Measurements from ENCODE around the gene GLT1D1.

Gene GLT1D1

GRCh38 chr12:128908254-128908653 is 55.0 kb downstream of the GLT1D1 start:
- H3K4me3 ChIP-seq (replicated peaks; ENCODE audit: low read depth, low read length): no peak overlapping the region
- no peaks in the 10 kb centered on the region for H3K36me3 ChIP-seq (ENCODE audit: control insufficient read depth, insufficient read depth, low read length)
- TF ChIP-seq CTCF (IDR thresholded peaks at IDR 0.05; ENCODE audit: insufficient read depth, low read length, poor library complexity, severe bottlenecking): no peak
- no peak for DNase-seq (ENCODE audit: extremely low read depth, insufficient read length)
- H3K27me3 ChIP-seq (replicated peaks; ENCODE audit: control insufficient read depth, insufficient read depth, low read length): no peaks in the 10 kb centered on the region

- no peak for DNase-seq (ENCODE audit: extremely low read depth, insufficient read length)
- TF ChIP-seq CTCF (IDR thresholded peaks at IDR 0.05; ENCODE audit: insufficient read depth, low read length, poor library complexity, severe bottlenecking): no peak
- H3K27me3 ChIP-seq (replicated peaks; ENCODE audit: control insufficient read depth, insufficient read depth, low read length): no peaks in the 10 kb centered on the region
- H3K4me3 ChIP-seq (replicated peaks; ENCODE audit: low read depth, low read length): no peak overlapping the region
- no peaks in the 10 kb centered on the region for H3K36me3 ChIP-seq (ENCODE audit: control insufficient read depth, insufficient read depth, low read length)
Measured at GRCh38 chr12:128909653-128910052, 56.4 kb downstream of the GLT1D1 start.

- no peaks in the 10 kb centered on the region for H3K36me3 ChIP-seq (ENCODE audit: control insufficient read depth, insufficient read depth, low read length)
- no peak overlapping the region for H3K4me3 ChIP-seq (replicated peaks; ENCODE audit: low read depth, low read length)
- no peaks in the 10 kb centered on the region for H3K27me3 ChIP-seq (replicated peaks; ENCODE audit: control insufficient read depth, insufficient read depth, low read length)
- no peak for TF ChIP-seq CTCF (IDR thresholded peaks at IDR 0.05; ENCODE audit: insufficient read depth, low read length, poor library complexity, severe bottlenecking)
- no peak for DNase-seq (ENCODE audit: extremely low read depth, insufficient read length)
Measured at GRCh38 chr12:128910629-128911028, 57.4 kb downstream of the GLT1D1 start.

GRCh38 chr12:128911861-128912260 is 58.6 kb downstream of the GLT1D1 start:
- Histone ChIP-seq H3K4me3 (replicated peaks; ENCODE audit: low read depth, low read length) (no peak overlapping the region), H3K27me3 (replicated peaks; ENCODE audit: control insufficient read depth, insufficient read depth, low read length) (no peaks in the 10 kb centered on the region), H3K36me3 (ENCODE audit: control insufficient read depth, insufficient read depth, low read length) (no peaks in the 10 kb centered on the region)
- no peak for DNase-seq (ENCODE audit: extremely low read depth, insufficient read length)
- TF ChIP-seq CTCF (IDR thresholded peaks at IDR 0.05; ENCODE audit: insufficient read depth, low read length, poor library complexity, severe bottlenecking): no peak

GRCh38 chr12:128914908-128915563 is 61.8 kb downstream of the GLT1D1 start:
- H3K27me3 ChIP-seq (replicated peaks; ENCODE audit: control insufficient read depth, insufficient read depth, low read length): no peaks in the 10 kb centered on the region
- no peak for TF ChIP-seq CTCF (IDR thresholded peaks at IDR 0.05; ENCODE audit: insufficient read depth, low read length, poor library complexity, severe bottlenecking)
- H3K36me3 ChIP-seq (ENCODE audit: control insufficient read depth, insufficient read depth, low read length): no peaks in the 10 kb centered on the region
- H3K4me3 ChIP-seq (replicated peaks; ENCODE audit: low read depth, low read length): no peak overlapping the region
- DNase-seq (ENCODE audit: extremely low read depth, insufficient read length): peak; percentile 60

- Histone ChIP-seq H3K36me3 (ENCODE audit: control insufficient read depth, insufficient read depth, low read length) (no peaks in the 10 kb centered on the region), H3K4me3 (replicated peaks; ENCODE audit: low read depth, low read length) (no peak overlapping the region), H3K27me3 (replicated peaks; ENCODE audit: control insufficient read depth, insufficient read depth, low read length) (no peaks in the 10 kb centered on the region)
- DNase-seq (ENCODE audit: extremely low read depth, insufficient read length): peak; percentile 13
- TF ChIP-seq CTCF (IDR thresholded peaks at IDR 0.05; ENCODE audit: insufficient read depth, low read length, poor library complexity, severe bottlenecking): no peak
Measured at GRCh38 chr12:128916425-128916824, 63.1 kb downstream of the GLT1D1 start.
